ENCODE measurements around the gene HP.

HP gene

GRCh38 chr16:72108353-72109102 is 54.2 kb downstream of the HP start:
- DNase-seq (ENCODE audit: low spot score), result no peak
- ChIA-PET POLR2A (ENCODE audit: low non-redundant PET) (no interaction called here), CTCF (no interaction called here)
- no peak overlapping the region for H3K27ac ChIP-seq
- no peak for TF ChIP-seq CTCF (conservative IDR thresholded peaks at IDR 0.05; ENCODE audit: low read depth)

- DNase-seq (ENCODE audit: low spot score), result no peak
- TF ChIP-seq CTCF (conservative IDR thresholded peaks at IDR 0.05; ENCODE audit: low read depth), result no peak
- ChIA-PET CTCF (no interaction called here), POLR2A (ENCODE audit: low non-redundant PET) (no interaction called here)
- no peak overlapping the region for H3K27ac ChIP-seq
These were observed 55.0 kb downstream of the HP start for GRCh38 chr16:72109300-72109699.

GRCh38 chr16:72109966-72110530 is 55.7 kb downstream of the HP start:
- DNase-seq (ENCODE audit: low spot score), result no peak
- no peak for TF ChIP-seq CTCF (conservative IDR thresholded peaks at IDR 0.05; ENCODE audit: low read depth)
- ChIA-PET POLR2A (ENCODE audit: low non-redundant PET) (interaction anchor here (0.6 kb wide), 1 partner anchor 158 kb away, joined by 3 read pairs; no protein-coding TSS in a partner anchor), CTCF (no interaction called here)
- no peak overlapping the region for H3K27ac ChIP-seq
